Measurements from ENCODE around the gene LGI4.

LGI4 gene

DNA sequence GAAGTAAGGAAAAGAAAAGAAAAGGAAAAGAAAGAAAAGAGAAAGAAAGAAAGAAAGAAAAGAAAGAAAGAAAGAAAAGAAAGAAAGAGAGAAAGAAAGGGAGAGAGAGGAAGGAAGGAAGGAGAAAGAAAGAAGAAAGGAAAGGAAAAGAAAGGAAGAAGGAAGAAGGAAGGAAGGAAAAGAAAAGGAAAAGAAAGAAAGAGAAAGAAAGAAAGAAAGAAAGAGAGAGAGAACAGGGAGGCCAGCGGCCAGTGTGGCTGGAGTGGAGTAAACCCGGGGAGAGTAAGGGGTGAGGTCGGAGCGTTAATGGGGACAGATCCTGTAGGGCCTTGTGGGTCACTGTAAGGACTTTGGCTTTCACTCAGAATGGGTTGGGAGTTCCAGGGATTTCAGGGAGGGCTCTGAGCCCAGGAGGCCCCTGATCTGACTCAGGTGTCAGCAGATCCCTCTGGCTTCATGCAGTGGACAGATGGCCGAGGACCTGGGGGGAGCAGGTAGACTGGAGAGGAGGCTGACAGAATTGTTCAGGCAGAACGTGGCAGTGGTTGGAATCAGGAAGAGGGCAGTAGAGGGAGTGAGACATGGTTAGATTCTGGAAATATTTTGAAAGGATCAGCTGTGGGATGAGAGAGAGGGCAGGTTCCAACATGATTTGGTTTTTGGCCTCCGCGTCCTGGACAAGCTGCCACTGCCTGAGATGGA is 39.0 kb downstream of the LGI4 start:
- no peak for TF ChIP-seq SIN3A (IDR thresholded peaks at IDR 0.05; ENCODE audit: borderline replicate concordance, insufficient read depth, low read length)

DNA sequence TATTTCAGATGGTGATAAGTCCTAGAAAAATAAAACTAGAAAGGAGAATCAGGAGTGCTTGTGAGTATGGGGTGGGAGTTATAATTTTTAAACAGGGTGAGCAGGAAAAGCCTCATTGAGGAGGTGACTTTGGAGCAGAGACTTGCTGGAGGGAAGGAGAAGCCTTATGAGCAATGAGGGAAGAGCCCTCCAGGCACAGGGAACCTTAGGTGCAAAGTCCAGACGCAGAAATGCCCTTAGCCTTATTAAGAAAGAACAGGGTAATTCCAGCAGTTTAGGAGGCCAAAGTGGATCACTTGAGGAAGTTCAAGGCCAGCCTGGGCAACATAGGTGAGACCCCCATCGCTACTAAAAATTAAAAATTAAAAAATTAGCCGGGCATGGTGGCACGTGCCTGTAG is 40.2 kb downstream of the LGI4 start:
- TF ChIP-seq SIN3A (IDR thresholded peaks at IDR 0.05; ENCODE audit: borderline replicate concordance, insufficient read depth, low read length) (no peak), TAF1 (IDR thresholded peaks at IDR 0.05; ENCODE audit: borderline replicate concordance, insufficient read depth, low read length) (no peak), POLR2AphosphoS5 (IDR thresholded peaks at IDR 0.05; ENCODE audit: low read depth, low read length) (no peak), FOXP2 (optimal IDR thresholded peaks at IDR 0.05; ENCODE audit: borderline replicate concordance, extremely low read depth, extremely low read length, insufficient read depth) (no peak)
- TF ChIP-seq, protein P1, sequence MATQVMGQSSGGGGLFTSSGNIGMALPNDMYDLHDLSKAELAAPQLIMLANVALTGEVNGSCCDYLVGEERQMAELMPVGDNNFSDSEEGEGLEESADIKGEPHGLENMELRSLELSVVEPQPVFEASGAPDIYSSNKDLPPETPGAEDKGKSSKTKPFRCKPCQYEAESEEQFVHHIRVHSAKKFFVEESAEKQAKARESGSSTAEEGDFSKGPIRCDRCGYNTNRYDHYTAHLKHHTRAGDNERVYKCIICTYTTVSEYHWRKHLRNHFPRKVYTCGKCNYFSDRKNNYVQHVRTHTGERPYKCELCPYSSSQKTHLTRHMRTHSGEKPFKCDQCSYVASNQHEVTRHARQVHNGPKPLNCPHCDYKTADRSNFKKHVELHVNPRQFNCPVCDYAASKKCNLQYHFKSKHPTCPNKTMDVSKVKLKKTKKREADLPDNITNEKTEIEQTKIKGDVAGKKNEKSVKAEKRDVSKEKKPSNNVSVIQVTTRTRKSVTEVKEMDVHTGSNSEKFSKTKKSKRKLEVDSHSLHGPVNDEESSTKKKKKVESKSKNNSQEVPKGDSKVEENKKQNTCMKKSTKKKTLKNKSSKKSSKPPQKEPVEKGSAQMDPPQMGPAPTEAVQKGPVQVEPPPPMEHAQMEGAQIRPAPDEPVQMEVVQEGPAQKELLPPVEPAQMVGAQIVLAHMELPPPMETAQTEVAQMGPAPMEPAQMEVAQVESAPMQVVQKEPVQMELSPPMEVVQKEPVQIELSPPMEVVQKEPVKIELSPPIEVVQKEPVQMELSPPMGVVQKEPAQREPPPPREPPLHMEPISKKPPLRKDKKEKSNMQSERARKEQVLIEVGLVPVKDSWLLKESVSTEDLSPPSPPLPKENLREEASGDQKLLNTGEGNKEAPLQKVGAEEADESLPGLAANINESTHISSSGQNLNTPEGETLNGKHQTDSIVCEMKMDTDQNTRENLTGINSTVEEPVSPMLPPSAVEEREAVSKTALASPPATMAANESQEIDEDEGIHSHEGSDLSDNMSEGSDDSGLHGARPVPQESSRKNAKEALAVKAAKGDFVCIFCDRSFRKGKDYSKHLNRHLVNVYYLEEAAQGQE (IDR thresholded peaks at IDR 0.05; ENCODE audit: insufficient read depth in 1 of 2, low read depth in 2 of 2, low read length in 2 of 2) = no peak

DNA sequence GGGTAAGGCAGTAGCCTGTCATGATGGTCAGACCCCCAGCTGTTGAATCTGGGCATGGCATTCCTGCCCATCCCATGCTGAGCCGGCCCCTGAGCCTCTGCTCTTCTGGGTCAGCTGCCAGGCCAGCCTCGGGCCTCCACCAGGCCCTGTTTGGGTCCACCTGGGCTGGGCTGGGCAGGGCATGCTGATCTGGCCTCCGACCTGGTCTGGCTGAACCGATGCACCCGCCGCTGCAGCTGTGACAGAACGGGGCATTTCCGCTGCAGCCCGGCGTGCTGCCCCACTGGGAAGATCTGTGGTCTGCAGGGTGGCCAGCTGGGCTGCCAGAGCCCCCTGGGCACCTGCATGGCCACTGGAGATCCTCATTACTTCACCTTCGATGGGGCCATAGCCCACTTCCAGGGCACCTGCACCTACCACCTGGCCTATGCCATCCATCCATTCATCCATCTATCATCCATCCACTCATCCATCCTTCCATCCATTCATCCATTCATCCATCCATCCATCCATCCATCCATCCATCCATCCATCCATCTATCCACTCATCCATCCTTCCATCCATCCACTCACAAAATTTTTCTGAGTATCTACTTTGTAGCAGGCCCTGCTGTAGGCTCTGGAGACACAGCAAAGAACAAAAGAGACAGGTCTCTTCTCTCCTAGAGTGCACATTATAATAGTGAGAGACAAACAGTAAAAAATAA is 40.8 kb downstream of the LGI4 start:
- TF ChIP-seq, protein P1 (IDR thresholded peaks at IDR 0.05; ENCODE audit: insufficient read depth in 1 of 2, low read depth in 2 of 2, low read length in 2 of 2) = no peak

DNA sequence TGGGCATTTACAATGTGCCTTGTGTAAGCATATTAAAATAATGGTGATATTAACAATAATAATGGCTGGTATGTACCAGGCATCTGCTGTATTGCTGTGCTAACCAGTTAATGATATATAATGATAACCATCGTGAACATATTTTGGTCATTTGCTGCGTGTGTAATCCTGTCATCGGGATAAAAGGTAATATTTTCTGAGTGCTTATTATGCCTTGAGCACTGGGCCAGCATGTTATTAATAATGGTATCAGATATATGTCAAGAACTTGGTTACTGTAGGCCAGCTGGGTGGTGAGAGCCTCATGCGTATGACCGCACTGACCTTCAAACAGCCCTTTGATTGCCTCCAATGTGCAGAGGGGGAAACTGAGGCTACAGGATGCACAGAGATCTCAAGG is 41.4 kb downstream of the LGI4 start:
- TF ChIP-seq, protein P1 (IDR thresholded peaks at IDR 0.05; ENCODE audit: insufficient read depth in 1 of 2, low read depth in 2 of 2, low read length in 2 of 2) = no peak
- TF ChIP-seq TAF1 (IDR thresholded peaks at IDR 0.05; ENCODE audit: borderline replicate concordance, insufficient read depth, low read length) (no peak), SIN3A (IDR thresholded peaks at IDR 0.05; ENCODE audit: borderline replicate concordance, insufficient read depth, low read length) (no peak), POLR2AphosphoS5 (IDR thresholded peaks at IDR 0.05; ENCODE audit: low read depth, low read length) (no peak), FOXP2 (optimal IDR thresholded peaks at IDR 0.05; ENCODE audit: borderline replicate concordance, extremely low read depth, extremely low read length, insufficient read depth) (no peak)

DNA sequence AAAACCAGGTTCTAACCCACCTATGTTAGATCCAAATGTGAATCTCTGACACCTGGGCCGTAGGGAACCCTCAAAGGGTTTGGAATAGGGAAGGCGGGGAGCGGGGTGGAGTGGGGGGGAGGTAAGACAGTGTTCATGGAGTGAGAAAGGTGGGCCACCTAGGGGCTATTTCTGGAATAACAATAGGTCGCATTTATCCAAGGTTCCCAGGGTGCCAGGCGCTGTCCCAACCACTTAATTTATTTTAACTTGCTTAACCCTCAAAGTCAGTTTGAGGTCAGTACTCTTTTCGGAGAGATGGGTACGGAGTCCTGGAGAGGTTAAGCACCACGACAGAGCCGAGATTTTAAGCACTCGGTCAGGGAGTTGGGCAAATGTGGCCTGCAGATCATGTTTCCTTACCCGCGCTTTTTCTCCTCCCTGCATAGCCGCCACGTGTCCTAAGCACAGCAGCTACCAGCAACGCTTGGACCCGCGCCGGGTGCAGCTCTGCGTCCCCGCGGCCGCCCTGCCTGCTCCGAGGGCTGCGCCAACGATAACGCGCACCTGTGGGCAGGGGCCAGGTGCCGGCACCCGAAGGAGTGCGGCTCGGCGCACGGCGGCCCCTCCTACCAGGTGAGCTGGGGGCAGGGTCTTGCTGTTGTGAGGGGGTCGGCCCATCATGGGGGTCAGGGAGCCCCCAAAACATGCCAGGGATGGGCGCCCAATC is 44.2 kb downstream of the LGI4 start:
- TF ChIP-seq, protein P1 (IDR thresholded peaks at IDR 0.05; ENCODE audit: insufficient read depth in 1 of 2, low read depth in 2 of 2, low read length in 2 of 2) = no peak
- no peak for TF ChIP-seq FOXP2 (optimal IDR thresholded peaks at IDR 0.05; ENCODE audit: borderline replicate concordance, extremely low read depth, extremely low read length, insufficient read depth)
- no peak for TF ChIP-seq TAF1 (IDR thresholded peaks at IDR 0.05; ENCODE audit: borderline replicate concordance, insufficient read depth, low read length)
- TF ChIP-seq POLR2AphosphoS5 (IDR thresholded peaks at IDR 0.05; ENCODE audit: low read depth, low read length) = no peak
- TF ChIP-seq SIN3A (IDR thresholded peaks at IDR 0.05; ENCODE audit: borderline replicate concordance, insufficient read depth, low read length) = no peak
